Esophagus (tissue), 2 donors: ENCODE data around the gene MARVELD2. TPM values are rescaled to one million over a fixed set of nuclear protein-coding genes. Genes with fewer than 3 reads are reported as not detected.
"Not testable (repeated sequence)": the region's sequence is repeated elsewhere in the genome, so short reads cannot be mapped to it uniquely, and the experiment has no call there.

Source experiments
- H3K27ac ChIP-seq, 2 donors: one replicate each; pipeline ENCODE4 v1.5.1; 2013; ENCODE audit warnings: low read depth in 2 of 2, mild to moderate bottlenecking in 2 of 2, inconsistent platforms in 1 of 2, low read length in 1 of 2, moderate library complexity in 1 of 2
- H3K27me3 ChIP-seq, 2 donors: one replicate each; pipeline ENCODE4 v1.6.1; 2013; ENCODE audit warnings: low read length in 2 of 2, control low read depth in 1 of 2, mild to moderate bottlenecking in 1 of 2; ENCODE audit not compliant: insufficient read depth in 2 of 2, control insufficient read depth in 1 of 2
- H3K36me3 ChIP-seq, 2 donors: one replicate each; pipeline ENCODE4 v1.6.1; 2013; ENCODE audit warnings: low read length in 1 of 2; ENCODE audit not compliant: control insufficient read depth in 2 of 2, insufficient read depth in 2 of 2
- H3K4me1 ChIP-seq, 2 donors: one replicate each; pipeline ENCODE4 v1.6.1; 2013; ENCODE audit warnings: low read length in 1 of 2; ENCODE audit not compliant: control insufficient read depth in 2 of 2, insufficient read depth in 2 of 2
- H3K4me3 ChIP-seq, 2 donors: one replicate each; pipeline ENCODE4 v1.5.1; 2013; ENCODE audit warnings: low read length in 2 of 2, mild to moderate bottlenecking in 2 of 2, low read depth in 1 of 2, moderate library complexity in 1 of 2
- H3K9me3 ChIP-seq, 2 donors: one replicate each; pipeline ENCODE4 v1.6.1; 2013; ENCODE audit warnings: mild to moderate bottlenecking in 2 of 2, low read depth in 1 of 2, low read length in 1 of 2, moderate library complexity in 1 of 2; ENCODE audit not compliant: control insufficient read depth in 2 of 2, insufficient read depth in 1 of 2
- WGBS, 2 donors: extraction: QIAGEN DNeasy Blood & Tissue Kit; methylation state at CpG; one replicate each; pipeline ENCODE4 v1.1.7; 2013; 5-methylcytosine and 5-hydroxymethylcytosine counted together
- polyA plus RNA-seq, 2 donors: library from polyadenylated mRNA; stranded (reverse); fragments of 200-250 nt; gene quantifications; one replicate each; pipeline ENCODE4 v1.2.3, GENCODE V29; 2013
- donor health status: healthy with polysubstance abuse.
- donor health status: Bipolar disorder and iron deficiency.

The MARVELD2 gene
- polyA plus RNA-seq, 2 donors: 4.7 to 5.0 TPM

GRCh38 chr5:69467442-69468225 lies 52.7 kb downstream of the MARVELD2 start:
- H3K9me3 ChIP-seq: peaks cover 0 to 2% of the 10 kb centered on the region in 2 donors
- H3K4me1 ChIP-seq: no peaks in the 10 kb centered on the region
- no peaks in the 10 kb centered on the region for H3K27me3 ChIP-seq
- 84 to 88% methylated on average over 8 of the region's 8 CpGs for WGBS, 2 donors
- H3K27ac ChIP-seq: no peak overlapping the region
- no peaks in the 10 kb centered on the region for H3K36me3 ChIP-seq
- H3K4me3 ChIP-seq: no peak overlapping the region

DNA sequence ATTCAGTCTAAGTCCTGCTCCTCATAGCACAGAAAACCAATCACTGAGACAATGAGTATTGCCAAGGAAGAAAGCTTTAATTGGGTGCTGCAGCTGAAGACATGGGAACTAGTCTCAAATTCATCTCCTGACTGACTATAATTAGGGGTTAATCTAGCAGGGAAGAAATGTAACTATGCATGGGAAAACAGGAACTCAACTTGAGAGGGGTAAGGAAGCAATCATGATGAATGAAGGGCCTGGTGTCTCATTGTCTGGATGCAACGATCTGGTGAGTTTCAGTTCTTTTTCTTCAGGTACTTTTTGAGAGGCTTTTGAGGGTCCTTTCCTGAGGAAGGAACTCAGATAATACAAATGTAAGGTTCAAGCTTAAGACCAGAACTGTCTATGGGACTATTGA lies 53.7 kb downstream of the MARVELD2 start:
- Histone ChIP-seq H3K9me3 (peaks cover 0 to 2% of the 10 kb centered on the region in 2 donors), H3K36me3 (no peaks in the 10 kb centered on the region), H3K27ac (no peak overlapping the region), H3K4me1 (no peaks in the 10 kb centered on the region), H3K4me3 (no peak overlapping the region), H3K27me3 (no peaks in the 10 kb centered on the region)
- WGBS, 2 donors: 43 to 58% methylated on average over 1 of the region's 1 CpG

- WGBS, 2 donors: 88 to 91% methylated on average over 6 of the region's 6 CpGs
These were observed 56.6 kb downstream of the MARVELD2 start for GRCh38 chr5:69471516-69471915.

GRCh38 chr5:69472535-69473143 lies 57.7 kb downstream of the MARVELD2 start:
- not testable (repeated sequence) for H3K4me1 ChIP-seq, H3K27me3 ChIP-seq, H3K4me3 ChIP-seq, H3K27ac ChIP-seq, H3K9me3 ChIP-seq, H3K36me3 ChIP-seq
- 87 to 92% methylated on average over 16 of the region's 16 CpGs for WGBS, 2 donors

More at GRCh38 chr5:69471516-69471915, 56.6 kb downstream of the MARVELD2 start:
- H3K4me1 ChIP-seq, H3K36me3 ChIP-seq, H3K27ac ChIP-seq, H3K4me3 ChIP-seq, H3K27me3 ChIP-seq, H3K9me3 ChIP-seq: not testable (repeated sequence)

- 13 to 18% methylated on average over 1 of the region's 1 CpG for WGBS, 2 donors
- no peaks in the 10 kb centered on the region for H3K4me1 ChIP-seq
- no peak overlapping the region for H3K27ac ChIP-seq
- no peaks in the 10 kb centered on the region for H3K27me3 ChIP-seq
- no peaks in the 10 kb centered on the region for H3K36me3 ChIP-seq
- H3K4me3 ChIP-seq: no peak overlapping the region
- H3K9me3 ChIP-seq: no peaks in the 10 kb centered on the region
These were observed 62.3 kb downstream of the MARVELD2 start for GRCh38 chr5:69477170-69477569.

- not testable (repeated sequence) for H3K27ac ChIP-seq
- 87 to 90% methylated on average over 7 of the region's 7 CpGs for WGBS, 2 donors
These were observed 63.4 kb downstream of the MARVELD2 start for GRCh38 chr5:69478296-69478695.

GRCh38 chr5:69484891-69485290 lies 70.0 kb downstream of the MARVELD2 start:
- 78 to 79% methylated on average over 7 of the region's 7 CpGs for WGBS, 2 donors
- Histone ChIP-seq H3K4me1 (no peaks in the 10 kb centered on the region), H3K4me3 (no peak overlapping the region), H3K9me3 (no peaks in the 10 kb centered on the region), H3K27me3 (peaks cover 0 to 3% of the 10 kb centered on the region in 2 donors), H3K27ac (no peak overlapping the region), H3K36me3 (no peaks in the 10 kb centered on the region)

More at GRCh38 chr5:69478296-69478695, 63.4 kb downstream of the MARVELD2 start:
- not testable (repeated sequence) for H3K36me3 ChIP-seq, H3K4me1 ChIP-seq, H3K9me3 ChIP-seq, H3K4me3 ChIP-seq, H3K27me3 ChIP-seq

DNA sequence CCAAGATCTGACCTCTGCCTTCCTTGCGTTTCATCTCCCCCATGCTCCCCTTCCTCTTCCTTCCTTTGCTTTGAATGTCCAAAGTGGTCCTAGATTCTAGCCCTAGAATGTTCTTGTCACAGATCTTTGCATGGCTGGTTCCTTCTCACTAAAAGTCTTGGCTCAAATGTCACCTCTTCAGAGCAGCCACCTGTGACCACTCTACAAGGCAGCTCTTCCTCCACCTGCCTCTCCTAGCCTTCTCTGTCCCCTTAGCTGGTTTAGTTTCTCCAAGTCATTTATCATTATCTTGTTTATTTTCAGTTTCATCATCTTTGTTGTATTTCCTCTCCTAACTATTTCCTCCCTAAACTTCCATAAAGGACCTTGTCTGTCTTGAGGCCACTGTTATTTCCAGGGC lies 70.6 kb downstream of the MARVELD2 start:
- Histone ChIP-seq H3K4me1 (no peaks in the 10 kb centered on the region), H3K9me3 (no peaks in the 10 kb centered on the region), H3K27me3 (peaks cover 0 to 3% of the 10 kb centered on the region in 2 donors), H3K36me3 (no peaks in the 10 kb centered on the region), H3K27ac (no peak overlapping the region), H3K4me3 (no peak overlapping the region)
- 81 to 100% methylated on average over 1 of the region's 1 CpG for WGBS, 2 donors

GRCh38 chr5:69489246-69489645 lies 74.3 kb downstream of the MARVELD2 start:
- H3K9me3 ChIP-seq: no peaks in the 10 kb centered on the region
- peaks cover 0 to 9% of the 10 kb centered on the region in 2 donors for H3K4me1 ChIP-seq
- H3K27ac ChIP-seq: no peak overlapping the region
- H3K36me3 ChIP-seq: no peaks in the 10 kb centered on the region
- 53 to 58% methylated on average over 4 of the region's 4 CpGs for WGBS, 2 donors
- H3K4me3 ChIP-seq: no peak overlapping the region
- H3K27me3 ChIP-seq: peaks cover 0 to 3% of the 10 kb centered on the region in 2 donors

GRCh38 chr5:69491027-69491426 lies 76.1 kb downstream of the MARVELD2 start:
- no peaks in the 10 kb centered on the region for H3K27me3 ChIP-seq
- peaks cover 0 to 9% of the 10 kb centered on the region in 2 donors for H3K4me1 ChIP-seq
- H3K4me3 ChIP-seq: no peak overlapping the region

More at GRCh38 chr5:69491027-69491426, 76.1 kb downstream of the MARVELD2 start:
- Histone ChIP-seq H3K27ac (no peak overlapping the region), H3K36me3 (no peaks in the 10 kb centered on the region), H3K9me3 (no peaks in the 10 kb centered on the region)
- 47 to 62% methylated on average over 2 of the region's 2 CpGs for WGBS, 2 donors
